Activated CD4-positive, alpha-beta T cell treated with anti-CD3 and anti-CD28 coated beads, Interleukin-2, Interleukin-4, amounts not matched to agents 100 ng/mL and 50 ng/mL, durations not matched to agents 16 hours and 8 hours (primary cell): ENCODE results near the gene XPO1.
"Not testable (repeated sequence)": the region's sequence is repeated elsewhere in the genome, so short reads cannot be mapped to it uniquely, and the experiment has no call there.

ENCODE experiments used
- DNase-seq: peaks from one replicate; pipeline ENCODE4 v3.0.0-alpha.2; 2020; ENCODE audit warnings: low spot score

Gene XPO1

DNA sequence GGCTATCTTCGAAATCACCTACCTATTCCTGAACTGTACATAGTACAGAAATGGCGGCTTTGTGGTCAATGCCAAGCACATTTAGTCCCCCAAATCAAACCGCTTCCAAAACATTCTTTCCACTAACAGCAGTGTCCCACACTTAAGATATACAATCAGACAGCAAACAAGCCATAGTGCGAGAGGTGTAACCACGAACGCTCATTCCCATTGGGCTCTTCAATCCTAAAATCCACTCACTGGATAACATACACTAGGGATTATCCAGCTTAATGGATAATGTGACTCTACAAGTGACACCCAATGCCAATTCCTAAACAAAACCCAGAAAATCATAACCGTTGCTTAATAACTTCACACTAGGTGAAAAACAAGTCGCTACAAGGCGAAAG, 2.0 kb downstream of the XPO1 start:
- peak; percentile 37 for DNase-seq

DNA sequence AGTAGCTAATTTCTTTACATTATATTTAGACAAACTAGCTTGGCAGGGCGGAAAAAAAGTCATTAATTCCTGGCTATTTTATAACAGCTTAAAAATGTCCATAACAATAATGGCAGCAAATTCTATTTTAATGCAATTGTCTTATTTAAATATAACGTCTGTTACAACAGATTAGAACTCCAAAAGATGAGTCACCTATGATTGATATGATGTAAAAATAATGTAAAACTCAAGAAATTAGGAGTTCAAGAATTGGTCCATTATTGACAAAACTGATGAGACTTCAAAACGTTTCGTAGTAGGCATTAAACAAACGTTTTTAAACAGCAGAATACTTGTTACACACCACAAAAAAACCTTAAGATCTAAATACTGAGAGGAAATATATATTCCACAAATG, 2.7 kb downstream of the XPO1 start:
- no peak for DNase-seq

DNA sequence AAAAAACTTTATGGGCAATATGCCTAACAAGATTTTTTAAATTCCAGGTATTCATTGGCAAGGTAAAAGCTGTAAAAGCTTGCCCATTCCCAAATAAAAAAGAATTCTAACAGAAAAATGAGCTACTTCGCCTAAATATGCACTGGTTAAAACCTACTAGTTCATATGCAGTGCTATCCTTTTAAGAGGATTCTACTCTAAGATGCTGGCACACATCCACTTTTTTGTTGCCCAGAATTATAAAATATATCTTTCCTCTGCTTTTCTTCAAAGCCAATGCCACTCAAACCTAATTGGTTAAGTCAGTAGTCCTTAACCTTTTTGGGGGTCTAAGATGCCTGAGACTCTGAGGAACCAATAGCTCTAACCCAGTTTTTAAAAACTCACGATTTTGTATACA, 3.2 kb downstream of the XPO1 start:
- no peak for DNase-seq

DNA sequence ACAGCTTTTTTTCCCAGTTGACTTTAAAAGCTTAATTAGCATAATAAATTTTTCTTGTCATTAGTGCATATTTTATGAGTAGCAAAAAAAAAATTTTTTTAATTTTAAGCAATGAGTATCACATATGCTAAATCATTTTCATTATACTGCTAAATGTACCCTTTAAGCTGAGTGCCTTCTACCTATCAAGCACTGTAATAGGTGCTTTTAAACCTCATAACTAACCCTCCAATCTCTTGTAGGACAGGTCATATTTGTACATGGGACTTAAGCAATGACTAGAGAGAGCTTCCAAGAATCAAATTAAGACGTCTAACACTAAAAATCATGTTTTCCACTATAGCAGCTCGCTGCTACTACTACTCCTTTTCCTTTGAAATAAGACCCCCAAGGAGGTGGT, 7.4 kb downstream of the XPO1 start:
- DNase-seq = no peak

DNA sequence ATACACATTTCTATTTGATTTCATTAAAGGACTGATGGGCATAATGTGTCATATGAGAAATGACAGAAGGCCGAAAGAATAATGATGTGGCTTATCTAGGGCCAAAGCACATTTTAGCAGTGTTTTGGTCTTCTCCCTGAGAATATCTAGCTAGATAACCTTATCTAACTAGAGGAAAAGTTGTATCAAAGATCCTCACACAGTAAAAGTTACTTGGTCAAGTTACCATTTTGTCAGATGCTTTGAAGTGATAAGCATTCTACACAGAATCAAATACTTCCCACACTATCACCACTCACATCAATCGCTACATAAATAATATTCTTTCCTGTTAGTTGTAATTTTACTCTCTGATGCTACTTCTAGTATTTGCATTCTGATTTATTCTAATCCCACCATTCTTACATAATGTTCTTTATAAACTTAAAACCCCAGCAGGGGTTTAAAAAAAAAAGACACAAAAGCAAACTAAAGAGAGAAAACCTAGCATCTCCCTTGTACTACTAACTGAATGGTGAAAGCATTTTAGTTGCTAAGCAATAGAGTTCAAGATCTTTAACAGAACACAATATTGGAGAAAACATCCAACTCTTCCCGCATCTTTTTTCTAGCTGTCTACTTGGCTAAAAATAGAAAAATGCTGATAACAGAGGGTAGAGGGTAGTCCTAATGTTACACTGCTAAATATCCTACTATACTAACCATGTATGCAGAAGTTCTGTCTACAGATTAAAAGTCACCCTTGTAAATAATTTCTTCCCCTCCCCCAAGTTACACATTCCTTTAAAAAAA, 8.0 kb downstream of the XPO1 start:
- no peak for DNase-seq

DNA sequence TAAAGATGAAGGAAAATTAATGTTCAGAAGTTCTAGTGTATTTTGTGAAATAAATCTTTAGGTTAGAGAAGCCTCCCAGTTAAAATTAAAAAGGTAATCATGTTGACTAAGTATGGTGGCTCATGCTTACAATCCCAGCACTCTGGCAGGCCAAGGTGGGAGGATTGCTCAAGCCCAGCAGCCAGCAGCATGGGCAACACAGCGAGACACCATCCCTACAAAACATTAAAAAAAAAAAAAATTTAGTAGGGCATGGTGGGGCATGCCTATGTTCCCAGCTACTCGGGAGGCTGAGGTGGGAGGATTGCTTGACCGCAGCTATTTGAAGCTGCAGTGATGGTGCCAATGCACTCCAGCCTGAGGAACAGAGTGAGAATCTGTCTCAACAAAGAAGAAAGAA, 17.9 kb downstream of the XPO1 start:
- no peak for DNase-seq

DNA sequence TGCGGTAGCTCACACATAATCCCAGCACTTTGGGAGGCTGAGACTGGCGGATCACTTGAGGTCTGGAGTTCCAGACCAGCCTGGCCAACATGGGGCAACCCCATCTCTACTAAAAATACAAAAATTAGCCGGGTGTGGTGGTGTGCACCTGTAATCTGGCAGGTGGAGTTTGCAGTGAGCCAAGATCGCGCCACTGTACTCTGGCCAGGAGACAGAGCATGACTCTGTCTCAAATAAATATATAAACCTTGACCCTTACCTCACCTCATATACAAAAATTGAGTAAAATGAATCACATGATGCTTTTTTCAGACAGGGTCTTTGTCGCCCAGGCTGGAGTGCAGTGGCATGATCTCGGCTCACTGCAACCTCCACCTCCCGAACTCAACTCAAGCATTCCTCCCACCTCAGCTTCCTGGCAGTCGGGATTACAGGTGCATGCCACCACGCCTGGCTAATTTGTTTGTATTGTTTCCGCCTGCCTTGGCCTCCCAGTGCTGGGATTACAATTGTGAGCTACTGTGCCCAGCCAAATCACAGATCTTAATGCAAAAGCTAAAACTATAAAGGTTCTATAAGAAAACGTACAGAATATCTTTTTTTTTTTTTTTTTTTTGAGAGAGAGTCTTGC, 25.3 kb downstream of the XPO1 start:
- no peak for DNase-seq

DNA sequence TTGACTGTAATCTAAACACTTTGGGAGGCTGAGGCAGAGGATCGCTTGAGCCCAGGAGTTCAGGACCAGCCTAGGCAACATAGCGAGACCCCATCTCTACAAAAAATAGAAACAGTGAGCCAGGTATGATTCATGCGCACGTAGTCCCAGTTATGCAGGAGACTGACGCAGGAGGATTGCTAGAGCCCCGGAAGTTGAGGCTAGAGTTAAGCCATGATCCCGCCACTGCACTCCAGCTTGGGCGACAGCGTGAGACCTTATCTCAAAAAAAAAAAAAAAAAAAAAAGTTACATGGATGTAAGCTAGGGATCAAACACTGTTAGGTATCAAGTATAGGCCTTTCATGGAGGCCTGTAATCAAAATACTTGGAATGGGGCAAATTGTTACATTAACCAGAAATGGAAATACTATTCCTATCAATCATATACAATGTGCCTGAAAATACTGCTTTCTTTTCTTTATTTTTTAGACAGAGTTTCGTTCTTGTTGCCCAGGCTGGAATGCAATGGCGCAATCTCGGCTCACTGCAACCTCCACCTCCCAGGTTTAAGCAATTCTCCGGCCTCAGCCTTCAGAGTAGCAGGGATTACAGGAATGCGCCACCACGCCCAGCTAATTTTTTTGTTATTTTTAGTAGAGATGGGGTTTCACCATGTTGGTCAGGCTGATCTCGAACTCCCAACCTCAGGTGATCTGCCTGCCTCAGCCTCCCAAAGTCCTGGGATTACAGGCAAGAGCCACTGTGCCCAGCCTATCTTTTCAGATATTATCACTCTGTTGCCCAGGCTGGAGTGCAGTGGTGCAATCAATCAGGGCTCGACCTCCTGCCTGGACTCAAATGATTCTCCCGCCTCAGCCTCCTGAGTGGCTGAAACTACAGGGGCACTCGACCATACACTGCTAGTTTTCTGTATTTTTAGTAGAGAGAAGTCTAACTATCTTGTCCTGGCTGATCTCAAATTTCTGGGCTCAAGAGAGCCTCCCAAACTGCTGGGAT, 27.2 kb downstream of the XPO1 start:
- DNase-seq = no peak

DNA sequence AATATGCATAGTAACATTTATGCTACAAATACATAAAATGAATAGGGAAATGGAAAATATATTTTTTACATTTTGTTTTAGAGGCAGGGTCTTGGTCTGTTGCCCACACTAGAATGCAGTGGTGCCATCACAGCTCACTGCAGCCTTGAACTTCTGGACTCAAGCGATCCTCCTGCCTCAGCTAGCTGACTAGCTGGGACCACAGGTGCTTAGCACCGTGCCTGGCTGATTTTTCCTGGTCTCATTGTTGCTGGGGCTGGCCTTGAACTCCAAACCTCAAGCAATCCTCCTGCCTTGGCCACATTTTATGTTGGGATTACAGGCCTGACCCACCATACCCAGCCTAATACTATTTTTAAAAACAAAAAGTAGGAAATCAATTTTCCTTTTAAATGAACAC, 33.2 kb downstream of the XPO1 start:
- no peak for DNase-seq

DNA sequence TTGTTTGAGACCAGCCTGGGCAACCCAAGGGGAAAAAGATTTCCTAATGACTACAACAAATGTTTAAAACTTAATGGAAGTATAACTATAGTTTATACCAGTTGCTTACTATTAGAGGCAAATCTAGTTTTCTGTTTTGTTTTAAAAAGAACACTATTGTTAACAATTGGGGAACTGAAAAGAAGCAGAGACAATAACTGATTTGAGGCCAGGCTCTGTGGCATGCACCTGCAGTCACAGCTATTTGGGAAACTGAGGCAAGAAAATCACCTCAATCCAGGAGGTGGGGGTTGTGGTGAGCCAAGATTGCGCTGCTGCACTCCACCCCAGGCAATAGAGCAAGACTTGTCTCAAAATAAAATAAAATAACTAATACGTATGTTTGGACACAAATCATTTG, 39.1 kb downstream of the XPO1 start:
- DNase-seq = no peak

DNA sequence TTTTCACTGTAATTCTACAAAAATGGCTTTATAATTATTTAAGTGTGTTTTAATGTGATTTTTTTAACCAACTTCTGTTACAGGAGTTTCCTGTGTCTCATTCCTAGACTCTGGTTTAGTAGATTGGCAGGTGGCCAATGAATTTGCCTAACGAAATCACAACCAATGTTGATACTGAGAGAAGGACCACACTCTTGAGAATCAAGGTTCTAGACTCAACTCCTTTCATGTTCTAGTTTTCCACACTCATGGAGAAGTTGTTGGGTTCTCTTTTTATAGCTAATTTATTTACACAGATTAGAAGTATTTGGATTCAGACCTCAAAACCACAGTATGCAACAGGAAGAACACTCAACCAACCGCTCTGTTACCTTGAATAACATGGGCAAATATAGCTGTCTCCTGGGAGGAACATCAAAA, 44.6 kb downstream of the XPO1 start:
- DNase-seq = peak; percentile 46

DNA sequence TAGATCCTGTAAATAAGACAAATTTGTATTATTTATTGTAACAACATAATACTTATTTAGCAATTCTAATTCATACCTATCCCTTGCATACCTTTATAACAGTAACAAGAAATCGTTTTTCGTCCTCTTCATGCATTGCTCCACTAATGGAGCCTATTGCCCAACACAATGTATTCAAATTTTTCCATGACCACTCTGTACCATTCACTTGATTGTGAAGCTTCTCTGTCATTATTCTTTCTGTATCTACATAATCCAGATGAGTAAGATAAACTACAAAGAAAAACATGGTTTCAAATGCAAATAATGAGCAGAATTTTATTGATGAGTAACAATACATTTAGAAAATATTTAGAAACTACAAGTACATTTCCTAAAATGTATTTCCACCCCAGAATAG, 45.7 kb downstream of the XPO1 start:
- no peak for DNase-seq

DNA sequence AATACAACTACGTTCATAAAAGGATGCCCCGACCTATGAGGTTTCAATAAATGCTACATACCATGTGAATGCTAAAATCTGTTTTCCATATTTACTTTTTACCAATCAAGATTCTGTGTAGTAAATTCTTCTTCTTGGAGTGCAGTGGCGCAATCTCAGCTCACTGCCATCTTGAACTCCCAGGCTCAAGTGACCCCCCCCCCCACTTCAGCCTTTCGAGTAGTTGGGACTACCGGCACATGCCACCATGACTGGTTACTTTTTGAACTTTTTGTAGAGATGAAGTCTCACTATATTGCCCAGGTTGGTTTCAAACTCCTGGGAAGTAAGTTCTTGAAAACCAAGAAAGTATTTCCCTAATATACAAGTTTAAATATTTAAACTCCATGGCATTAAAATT, 52.9 kb downstream of the XPO1 start:
- DNase-seq = no peak

DNA sequence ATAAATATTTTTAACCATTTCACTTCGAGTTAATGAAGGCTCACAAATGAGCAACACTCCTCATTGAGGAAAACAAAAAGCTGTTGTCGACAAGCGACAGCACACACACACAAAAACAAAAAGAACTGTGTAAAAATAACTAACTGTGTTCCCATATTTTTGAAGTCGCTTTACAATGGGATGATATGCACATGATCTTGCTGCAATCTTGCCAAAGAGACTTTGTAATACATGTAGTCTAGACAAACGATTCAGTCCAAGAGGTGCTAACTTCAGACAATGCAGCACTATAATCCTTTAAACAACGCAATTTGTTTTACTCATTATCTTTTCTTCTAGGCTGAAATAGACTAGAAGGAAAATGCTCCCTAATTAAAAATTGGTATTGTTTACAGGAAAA, 60.1 kb downstream of the XPO1 start:
- DNase-seq = no peak

DNA sequence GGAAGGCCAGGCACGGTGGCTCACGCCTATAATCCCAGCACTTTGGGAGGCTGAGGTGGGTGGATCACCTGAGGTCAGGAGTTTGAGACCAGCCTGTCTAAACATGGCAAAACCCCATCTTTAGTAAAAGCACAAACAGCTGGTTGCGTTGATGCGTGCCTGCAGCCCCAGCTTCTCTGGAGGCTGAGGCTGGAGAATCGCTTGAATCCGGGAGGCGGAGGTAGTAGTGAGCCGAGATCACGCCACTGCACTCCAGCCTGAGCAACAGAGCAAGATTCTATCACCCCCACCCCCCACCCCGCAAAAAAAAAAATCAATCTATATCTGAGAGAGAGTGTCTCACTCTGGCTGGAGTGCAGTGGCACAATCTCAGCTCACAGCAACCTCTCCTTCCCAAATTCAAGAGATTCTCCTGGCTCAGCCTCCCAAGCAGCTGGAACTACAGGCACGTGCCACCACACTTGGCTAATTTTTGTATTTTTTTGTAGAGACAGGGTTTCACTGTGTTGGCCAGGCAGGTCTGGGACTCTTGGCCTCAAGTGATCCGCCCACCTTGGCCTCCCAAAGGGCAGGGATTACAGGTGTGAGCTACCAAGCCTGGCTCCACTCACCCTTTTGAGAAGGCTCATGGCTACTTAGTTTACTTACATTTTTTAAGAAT, 61.1 kb downstream of the XPO1 start:
- not testable (repeated sequence) for DNase-seq

DNA sequence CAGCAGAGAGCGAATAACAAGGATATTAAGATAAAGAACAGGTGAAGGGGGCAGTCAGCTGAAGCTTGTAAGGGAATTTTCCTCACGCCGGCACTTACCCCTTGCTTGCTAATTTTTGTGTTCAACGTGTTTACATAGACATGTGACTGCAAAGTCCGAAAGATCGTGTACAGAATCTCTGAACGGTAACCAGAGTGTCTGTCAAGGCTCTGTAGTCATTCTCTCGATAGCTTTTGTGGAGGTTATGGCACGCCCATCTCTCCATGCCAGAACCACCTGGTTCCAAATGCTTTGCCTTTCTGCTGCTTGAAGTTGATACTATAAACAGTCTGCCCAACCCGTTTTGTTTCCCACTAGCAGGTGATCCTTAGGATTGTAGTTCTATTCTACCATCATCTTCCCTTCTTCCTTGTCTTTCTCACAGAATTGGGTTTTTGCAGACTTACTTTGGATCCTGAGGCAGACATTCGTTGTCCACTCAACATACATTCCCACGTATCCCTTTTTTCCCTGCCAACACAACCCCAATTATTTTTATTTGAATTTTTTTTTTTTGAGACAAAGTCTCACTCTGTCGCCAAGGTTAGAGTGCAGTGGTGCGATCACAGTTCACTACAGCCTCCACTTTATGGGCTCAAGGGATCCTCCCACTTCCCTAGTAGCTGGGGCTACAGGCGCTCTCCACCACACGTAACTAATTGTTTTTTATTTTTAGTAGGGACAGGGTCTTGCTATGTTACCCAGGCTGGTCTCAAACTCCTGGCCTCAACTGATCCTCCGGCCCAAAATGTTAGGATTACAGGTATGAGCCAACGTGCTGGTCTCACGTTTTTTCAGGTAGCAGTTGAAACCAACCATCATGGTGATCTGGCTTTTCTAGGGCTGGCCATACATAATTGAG, 66.0 kb downstream of the XPO1 start:
- DNase-seq = peak; percentile 23

DNA sequence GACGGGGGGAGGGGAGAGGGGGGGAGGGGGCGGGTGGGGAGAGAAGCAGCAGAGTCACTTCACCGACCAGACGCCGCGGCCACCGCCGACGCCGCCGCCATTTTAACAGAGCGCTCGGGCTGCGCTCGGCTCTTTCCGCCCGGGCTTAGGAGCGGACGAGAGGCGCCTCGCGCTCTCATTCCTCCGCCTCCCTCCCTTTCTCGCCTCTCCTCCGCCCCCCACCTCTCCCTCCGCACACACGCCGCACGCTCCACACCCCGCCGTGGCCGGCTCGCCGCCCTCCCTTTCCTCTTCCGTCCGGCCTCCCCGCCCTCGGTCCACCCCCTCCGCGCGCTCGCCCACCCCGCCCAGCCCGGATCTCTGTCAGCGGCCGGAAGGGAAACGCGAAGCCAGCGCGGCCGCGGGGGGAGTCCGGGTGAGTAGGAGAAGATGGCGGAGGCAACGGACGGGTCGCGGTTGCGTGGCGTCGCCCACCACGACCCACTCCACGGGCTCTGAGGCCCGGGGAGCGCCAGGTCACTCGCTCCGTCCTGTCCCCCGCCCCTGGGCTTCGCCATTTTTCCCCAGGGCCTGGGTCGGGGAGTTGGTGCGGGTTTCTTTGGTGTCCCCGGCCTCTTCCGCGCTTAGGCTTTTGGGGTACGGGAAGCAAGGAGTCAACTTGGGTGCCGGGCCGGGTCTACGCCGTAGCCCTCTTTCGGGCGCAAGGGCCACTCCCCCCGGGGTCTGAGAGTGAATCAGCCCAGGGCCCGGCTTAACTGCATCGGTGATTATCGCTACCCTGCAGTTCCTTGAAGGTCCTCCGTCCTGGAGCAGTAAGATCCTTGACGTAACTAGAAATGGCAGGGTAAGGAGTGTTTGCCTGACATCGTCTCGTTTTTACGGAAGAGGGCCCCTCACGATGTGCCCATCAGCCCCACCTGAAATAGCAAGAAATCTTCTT, 66.9 kb downstream of the XPO1 start, which contains the start of gene USP34:
TSS of gene USP34 (minus strand) at position 123 of the 940 bp plus-strand sequence. CDS start 395 bp downstream, outside the sequence.
- DNase-seq = peak; percentile 94

DNA sequence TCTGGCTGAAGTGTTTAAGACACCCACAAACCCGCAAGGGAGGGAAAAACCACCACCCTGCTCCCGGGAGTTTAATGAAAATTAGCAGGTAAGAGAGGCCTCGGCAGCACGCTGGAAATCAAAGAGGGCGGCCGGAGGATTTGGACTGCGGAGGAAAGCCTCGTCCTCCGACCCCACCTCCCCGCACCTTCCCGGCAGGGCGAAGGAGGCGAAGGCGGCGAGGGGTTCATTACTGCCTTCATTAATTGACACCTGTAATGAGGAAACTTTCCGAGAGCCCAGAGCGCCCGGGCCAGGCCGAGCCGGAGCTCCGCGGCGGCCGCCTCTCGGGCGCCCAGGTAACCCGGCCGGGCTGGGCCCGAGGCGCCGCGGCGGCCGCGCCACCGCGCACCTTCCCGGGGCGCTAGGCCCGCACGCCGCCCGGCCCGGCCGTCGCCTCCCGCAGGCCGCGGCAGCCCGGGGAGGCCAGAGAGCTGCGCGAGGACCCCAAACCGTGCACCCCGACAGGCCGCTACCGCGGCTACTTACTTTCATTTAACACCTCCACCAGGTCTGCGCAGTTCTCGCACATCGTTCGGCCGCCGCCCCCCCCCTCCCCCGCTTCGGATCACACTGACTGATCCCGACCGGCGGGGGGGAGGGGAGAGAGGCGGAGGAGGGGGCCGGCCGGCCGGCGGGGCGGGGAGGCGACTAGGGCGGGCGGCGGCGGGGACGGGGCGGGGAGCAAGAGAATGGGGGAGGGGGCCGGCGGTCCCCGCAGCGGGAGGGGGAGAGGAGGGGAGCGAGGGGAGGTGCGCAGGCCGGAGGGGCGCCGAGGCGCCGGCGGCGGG, 67.8 kb downstream of the XPO1 start:
- peak; percentile 82 for DNase-seq
